KOPT-K1 (cell line): ENCODE measurements around the gene IFIT3.
A peak's percentile ranks its signal among the peaks of the same experiment; 100 is the strongest.
"Not testable (repeated sequence)": the region's sequence is repeated elsewhere in the genome, so short reads cannot be mapped to it uniquely, and the experiment has no call there.

Experiments
- H3K27ac ChIP-seq: fragments of 200-600 bp; sonication (generic); 2 replicates; pipeline ENCODE4 v1.5.1; 2016; ENCODE audit warnings: antibody characterized with exemption, mild to moderate bottlenecking, low read depth, low read length; ENCODE audit not compliant: poor library complexity, severe bottlenecking
- H3K36me3 ChIP-seq: fragments of 200-600 bp; sonication (generic); 2 replicates; pipeline ENCODE4 v1.5.1; 2017; ENCODE audit warnings: antibody characterized with exemption, mild to moderate bottlenecking, low read length, moderate library complexity; ENCODE audit not compliant: insufficient read depth
- H3K9me3 ChIP-seq: fragments of 200-600 bp; sonication (generic); 2 replicates; pipeline ENCODE4 v1.5.1; 2017; ENCODE audit warnings: antibody characterized with exemption, low read length, mild to moderate bottlenecking; ENCODE audit not compliant: insufficient read depth, poor library complexity, severe bottlenecking

The IFIT3 gene

GRCh38 chr10:89309156-89310055, 18.4 kb upstream of the IFIT3 start:
- H3K27ac ChIP-seq, result no peak overlapping the region
- peaks cover 7% of the 10 kb centered on the region for H3K36me3 ChIP-seq
- no peaks in the 10 kb centered on the region for H3K9me3 ChIP-seq

- Histone ChIP-seq H3K9me3 (no peaks in the 10 kb centered on the region), H3K27ac (no peak overlapping the region), H3K36me3 (peaks cover 7% of the 10 kb centered on the region)
Observed at GRCh38 chr10:89310056-89310893, 17.5 kb upstream of the IFIT3 start.

- Histone ChIP-seq H3K36me3 (no peaks in the 10 kb centered on the region), H3K27ac (no peak overlapping the region), H3K9me3 (no peaks in the 10 kb centered on the region)
Observed at GRCh38 chr10:89312973-89313372, 14.8 kb upstream of the IFIT3 start.

GRCh38 chr10:89314676-89315075, 13.1 kb upstream of the IFIT3 start:
- Histone ChIP-seq H3K27ac (no peak overlapping the region), H3K9me3 (no peaks in the 10 kb centered on the region), H3K36me3 (no peaks in the 10 kb centered on the region)

GRCh38 chr10:89318047-89318446, 9.8 kb upstream of the IFIT3 start:
- not testable (repeated sequence) for H3K36me3 ChIP-seq, H3K27ac ChIP-seq, H3K9me3 ChIP-seq

GRCh38 chr10:89325081-89325480, 2.7 kb upstream of the IFIT3 start:
- H3K9me3 ChIP-seq, H3K27ac ChIP-seq: not testable (repeated sequence)

GRCh38 chr10:89325856-89326255, 1.9 kb upstream of the IFIT3 start:
- H3K9me3 ChIP-seq, H3K27ac ChIP-seq, H3K36me3 ChIP-seq: not testable (repeated sequence)

More at GRCh38 chr10:89325081-89325480, 2.7 kb upstream of the IFIT3 start:
- H3K36me3 ChIP-seq, result not testable (repeated sequence)

GRCh38 chr10:89329151-89329550, 1.4 kb downstream of the IFIT3 start:
- H3K9me3 ChIP-seq, result no peaks in the 10 kb centered on the region
- no peaks in the 10 kb centered on the region for H3K36me3 ChIP-seq
- H3K27ac ChIP-seq, result no peak overlapping the region

GRCh38 chr10:89330014-89330413, 2.2 kb downstream of the IFIT3 start:
- not testable (repeated sequence) for H3K9me3 ChIP-seq, H3K36me3 ChIP-seq, H3K27ac ChIP-seq

- H3K27ac ChIP-seq, result no peak overlapping the region
- no peaks in the 10 kb centered on the region for H3K36me3 ChIP-seq
- no peaks in the 10 kb centered on the region for H3K9me3 ChIP-seq
Observed at GRCh38 chr10:89330537-89331212, 2.9 kb downstream of the IFIT3 start.

- not testable (repeated sequence) for H3K36me3 ChIP-seq, H3K9me3 ChIP-seq
- peak overlapping the region; percentile 40 for H3K27ac ChIP-seq
Observed at GRCh38 chr10:89331487-89332122, 3.8 kb downstream of the IFIT3 start.

- Histone ChIP-seq H3K27ac (peak overlapping the region; percentile 40), H3K9me3 (no peaks in the 10 kb centered on the region), H3K36me3 (no peaks in the 10 kb centered on the region)
Observed at GRCh38 chr10:89332123-89332633, 4.4 kb downstream of the IFIT3 start.

- Histone ChIP-seq H3K9me3 (no peaks in the 10 kb centered on the region), H3K27ac (no peak overlapping the region), H3K36me3 (peaks cover 21% of the 10 kb centered on the region)
Observed at GRCh38 chr10:89335226-89335625, 7.4 kb downstream of the IFIT3 start.

GRCh38 chr10:89336241-89336640, 8.4 kb downstream of the IFIT3 start:
- no peak overlapping the region for H3K27ac ChIP-seq
- peaks cover 21% of the 10 kb centered on the region for H3K36me3 ChIP-seq
- H3K9me3 ChIP-seq, result no peaks in the 10 kb centered on the region
